Measurements from ENCODE around the gene EXOSC3.
A peak's percentile ranks its signal among the peaks of the same experiment; 100 is the strongest.

Gene EXOSC3

DNA sequence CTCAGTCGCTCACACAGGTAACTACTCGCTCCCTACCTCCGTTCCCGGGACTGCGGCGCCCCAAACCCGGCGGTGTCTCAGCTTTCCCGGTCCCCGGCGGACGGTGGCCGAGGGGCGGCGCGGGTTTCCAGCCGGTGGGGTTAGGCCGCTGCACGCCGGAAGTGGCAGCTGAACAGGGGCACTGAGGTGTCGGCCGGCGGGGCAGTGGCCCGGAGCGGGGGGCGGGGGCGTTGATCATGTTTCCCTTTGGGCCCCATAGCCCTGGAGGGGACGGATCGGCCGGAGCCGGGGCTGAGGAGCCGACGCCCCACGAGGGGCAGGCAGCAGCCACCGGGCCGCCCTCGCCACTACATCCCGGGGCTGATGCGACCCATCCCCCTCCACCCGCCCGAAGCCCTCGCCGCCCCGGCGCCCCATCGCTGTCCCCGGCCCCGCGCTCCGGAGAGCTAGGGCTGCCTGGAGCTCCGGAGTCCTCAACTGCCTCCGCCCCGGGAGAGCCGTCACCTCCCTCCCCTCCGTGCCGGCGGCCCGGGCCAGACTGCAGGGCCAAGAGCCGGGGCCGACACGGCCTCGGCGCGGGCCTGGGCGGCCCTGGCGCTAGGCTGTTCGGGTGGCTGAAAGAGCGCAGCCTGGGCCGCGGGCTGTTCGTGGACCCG is 15.9 kb upstream of the EXOSC3 start, which contains the start of gene DCAF10:
Gene DCAF10 (plus strand): TSS at position 167 of the 656 bp plus-strand sequence. CDS start 70 bp downstream, at position 237.
- ChIA-PET CTCF (no interaction called here), POLR2A (interaction anchor here (0.7 to 3.6 kb wide), 11 partner anchors 11 to 819 kb away, joined by 3 to 44 read pairs (median 4); partner anchors contain the start of genes ANKRD18A, EXOSC3, POLR1E and SLC25A51)
- H3K4me1 ChIP-seq (ENCODE audit: control insufficient read depth, insufficient read depth, low read length): no peaks in the 10 kb centered on the region
- peak within 1 kb of the TSS; percentile 76 for H3K27ac ChIP-seq (ENCODE audit: extremely low read depth, low read depth, low read length)
- H3K9me3 ChIP-seq (ENCODE audit: control insufficient read depth, insufficient read depth, low read depth, low read length): no peaks in the 10 kb centered on the region
- H3K4me3 ChIP-seq (ENCODE audit: low read depth, low read length): peak within 1 kb of the TSS; percentile 55
- peaks cover 0 to 4% of the 10 kb centered on the region in 2 experiments; a peak in 1 of 3 replicates for H3K36me3 ChIP-seq (ENCODE audit: control insufficient read depth in 2 of 2, insufficient read depth in 1 of 2, low read length in 2 of 2)
- TF ChIP-seq, protein P1, sequence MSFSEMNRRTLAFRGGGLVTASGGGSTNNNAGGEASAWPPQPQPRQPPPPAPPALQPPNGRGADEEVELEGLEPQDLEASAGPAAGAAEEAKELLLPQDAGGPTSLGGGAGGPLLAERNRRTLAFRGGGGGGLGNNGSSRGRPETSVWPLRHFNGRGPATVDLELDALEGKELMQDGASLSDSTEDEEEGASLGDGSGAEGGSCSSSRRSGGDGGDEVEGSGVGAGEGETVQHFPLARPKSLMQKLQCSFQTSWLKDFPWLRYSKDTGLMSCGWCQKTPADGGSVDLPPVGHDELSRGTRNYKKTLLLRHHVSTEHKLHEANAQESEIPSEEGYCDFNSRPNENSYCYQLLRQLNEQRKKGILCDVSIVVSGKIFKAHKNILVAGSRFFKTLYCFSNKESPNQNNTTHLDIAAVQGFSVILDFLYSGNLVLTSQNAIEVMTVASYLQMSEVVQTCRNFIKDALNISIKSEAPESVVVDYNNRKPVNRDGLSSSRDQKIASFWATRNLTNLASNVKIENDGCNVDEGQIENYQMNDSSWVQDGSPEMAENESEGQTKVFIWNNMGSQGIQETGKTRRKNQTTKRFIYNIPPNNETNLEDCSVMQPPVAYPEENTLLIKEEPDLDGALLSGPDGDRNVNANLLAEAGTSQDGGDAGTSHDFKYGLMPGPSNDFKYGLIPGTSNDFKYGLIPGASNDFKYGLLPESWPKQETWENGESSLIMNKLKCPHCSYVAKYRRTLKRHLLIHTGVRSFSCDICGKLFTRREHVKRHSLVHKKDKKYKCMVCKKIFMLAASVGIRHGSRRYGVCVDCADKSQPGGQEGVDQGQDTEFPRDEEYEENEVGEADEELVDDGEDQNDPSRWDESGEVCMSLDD (tag by site-specific recombination; IDR thresholded peaks at IDR 0.05): peak; percentile 98
- TF ChIP-seq ZFP37 (tag by site-specific recombination; IDR thresholded peaks at IDR 0.05) (peak; percentile 99), ZNF549 (tag by site-specific recombination; IDR thresholded peaks at IDR 0.05) (no peak), OSR2 (tag by site-specific recombination; IDR thresholded peaks at IDR 0.05) (peak; percentile 55; the same call in 1 of the 2 replicates), ZFHX2 (tag by site-specific recombination; conservative IDR thresholded peaks at IDR 0.05) (peak; percentile 58), ZNF341 (tag by site-specific recombination; IDR thresholded peaks at IDR 0.05; ENCODE audit: low read depth) (peak; percentile 56), ZNF664 (tag by site-specific recombination; IDR thresholded peaks at IDR 0.05) (peak; percentile 36; the same call in 1 of the 2 replicates), FEZF1 (tag by site-specific recombination; IDR thresholded peaks at IDR 0.05) (peak; percentile 33), HOXA7 (CRISPR knock-in tag; IDR thresholded peaks at IDR 0.05; ENCODE audit: borderline replicate concordance) (no peak), ZNF530 (tag by site-specific recombination; IDR thresholded peaks at IDR 0.05; ENCODE audit: low read depth) (no peak), ZNF514 (tag by site-specific recombination; IDR thresholded peaks at IDR 0.05) (no peak), ZNF426 (tag by site-specific recombination; IDR thresholded peaks at IDR 0.05) (no peak), ZNF138 (tag by site-specific recombination; IDR thresholded peaks at IDR 0.05; ENCODE audit: borderline replicate concordance) (no peak), ZNF133 (tag by site-specific recombination; IDR thresholded peaks at IDR 0.05) (0 out of 2 replicates have a peak, but pooled peaks have one; percentile 8), ZNF658 (tag by site-specific recombination; IDR thresholded peaks at IDR 0.05) (no peak), EGR2 (tag by site-specific recombination; IDR thresholded peaks at IDR 0.05; ENCODE audit: low read depth) (peak; percentile 57), ZNF223 (tag by site-specific recombination; IDR thresholded peaks at IDR 0.05) (no peak), ZNF473 (tag by site-specific recombination; IDR thresholded peaks at IDR 0.05) (no peak), OVOL3 (tag by site-specific recombination; IDR thresholded peaks at IDR 0.05) (peak; percentile 84), REPIN1 (tag by site-specific recombination; IDR thresholded peaks at IDR 0.05; ENCODE audit: low read depth) (peak; percentile 77; the same call in 1 of the 2 replicates), SP3 (tag by site-specific recombination; IDR thresholded peaks at IDR 0.05) (peak; percentile 81), KLF16 (tag by site-specific recombination; IDR thresholded peaks at IDR 0.05) (peak; percentile 99), ZNF510 (tag by site-specific recombination; IDR thresholded peaks at IDR 0.05; ENCODE audit: insufficient replicate concordance) (no peak), ZNF747 (tag by site-specific recombination; IDR thresholded peaks at IDR 0.05) (no peak)
- TF ChIP-seq, protein P2, sequence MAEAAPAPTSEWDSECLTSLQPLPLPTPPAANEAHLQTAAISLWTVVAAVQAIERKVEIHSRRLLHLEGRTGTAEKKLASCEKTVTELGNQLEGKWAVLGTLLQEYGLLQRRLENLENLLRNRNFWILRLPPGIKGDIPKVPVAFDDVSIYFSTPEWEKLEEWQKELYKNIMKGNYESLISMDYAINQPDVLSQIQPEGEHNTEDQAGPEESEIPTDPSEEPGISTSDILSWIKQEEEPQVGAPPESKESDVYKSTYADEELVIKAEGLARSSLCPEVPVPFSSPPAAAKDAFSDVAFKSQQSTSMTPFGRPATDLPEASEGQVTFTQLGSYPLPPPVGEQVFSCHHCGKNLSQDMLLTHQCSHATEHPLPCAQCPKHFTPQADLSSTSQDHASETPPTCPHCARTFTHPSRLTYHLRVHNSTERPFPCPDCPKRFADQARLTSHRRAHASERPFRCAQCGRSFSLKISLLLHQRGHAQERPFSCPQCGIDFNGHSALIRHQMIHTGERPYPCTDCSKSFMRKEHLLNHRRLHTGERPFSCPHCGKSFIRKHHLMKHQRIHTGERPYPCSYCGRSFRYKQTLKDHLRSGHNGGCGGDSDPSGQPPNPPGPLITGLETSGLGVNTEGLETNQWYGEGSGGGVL (tag by site-specific recombination; IDR thresholded peaks at IDR 0.05): no peak; the same call in 1 of the 2 replicates
- TF ChIP-seq, protein P3, sequence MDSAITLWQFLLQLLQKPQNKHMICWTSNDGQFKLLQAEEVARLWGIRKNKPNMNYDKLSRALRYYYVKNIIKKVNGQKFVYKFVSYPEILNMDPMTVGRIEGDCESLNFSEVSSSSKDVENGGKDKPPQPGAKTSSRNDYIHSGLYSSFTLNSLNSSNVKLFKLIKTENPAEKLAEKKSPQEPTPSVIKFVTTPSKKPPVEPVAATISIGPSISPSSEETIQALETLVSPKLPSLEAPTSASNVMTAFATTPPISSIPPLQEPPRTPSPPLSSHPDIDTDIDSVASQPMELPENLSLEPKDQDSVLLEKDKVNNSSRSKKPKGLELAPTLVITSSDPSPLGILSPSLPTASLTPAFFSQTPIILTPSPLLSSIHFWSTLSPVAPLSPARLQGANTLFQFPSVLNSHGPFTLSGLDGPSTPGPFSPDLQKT (IDR thresholded peaks at IDR 0.05; ENCODE audit: borderline replicate concordance, low read depth, low read length): no peak
- TF ChIP-seq, protein P4, sequence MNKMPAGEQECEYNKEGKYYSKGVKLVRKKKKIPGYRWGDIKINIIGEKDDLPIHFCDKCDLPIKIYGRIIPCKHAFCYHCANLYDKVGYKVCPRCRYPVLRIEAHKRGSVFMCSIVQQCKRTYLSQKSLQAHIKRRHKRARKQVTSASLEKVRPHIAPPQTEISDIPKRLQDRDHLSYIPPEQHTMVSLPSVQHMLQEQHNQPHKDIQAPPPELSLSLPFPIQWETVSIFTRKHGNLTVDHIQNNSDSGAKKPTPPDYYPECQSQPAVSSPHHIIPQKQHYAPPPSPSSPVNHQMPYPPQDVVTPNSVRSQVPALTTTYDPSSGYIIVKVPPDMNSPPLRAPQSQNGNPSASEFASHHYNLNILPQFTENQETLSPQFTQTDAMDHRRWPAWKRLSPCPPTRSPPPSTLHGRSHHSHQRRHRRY (tag by site-specific recombination; IDR thresholded peaks at IDR 0.05): peak; percentile 49; the same call in 1 of the 2 replicates
- TF ChIP-seq, protein P5, sequence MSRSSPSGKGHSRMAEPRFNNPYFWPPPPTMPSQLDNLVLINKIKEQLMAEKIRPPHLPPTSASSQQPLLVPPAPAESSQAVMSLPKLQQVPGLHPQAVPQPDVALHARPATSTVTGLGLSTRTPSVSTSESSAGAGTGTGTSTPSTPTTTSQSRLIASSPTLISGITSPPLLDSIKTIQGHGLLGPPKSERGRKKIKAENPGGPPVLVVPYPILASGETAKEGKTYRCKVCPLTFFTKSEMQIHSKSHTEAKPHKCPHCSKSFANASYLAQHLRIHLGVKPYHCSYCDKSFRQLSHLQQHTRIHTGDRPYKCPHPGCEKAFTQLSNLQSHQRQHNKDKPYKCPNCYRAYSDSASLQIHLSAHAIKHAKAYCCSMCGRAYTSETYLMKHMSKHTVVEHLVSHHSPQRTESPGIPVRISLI (tag by site-specific recombination; IDR thresholded peaks at IDR 0.05): peak; percentile 80
- TF ChIP-seq, protein P6, sequence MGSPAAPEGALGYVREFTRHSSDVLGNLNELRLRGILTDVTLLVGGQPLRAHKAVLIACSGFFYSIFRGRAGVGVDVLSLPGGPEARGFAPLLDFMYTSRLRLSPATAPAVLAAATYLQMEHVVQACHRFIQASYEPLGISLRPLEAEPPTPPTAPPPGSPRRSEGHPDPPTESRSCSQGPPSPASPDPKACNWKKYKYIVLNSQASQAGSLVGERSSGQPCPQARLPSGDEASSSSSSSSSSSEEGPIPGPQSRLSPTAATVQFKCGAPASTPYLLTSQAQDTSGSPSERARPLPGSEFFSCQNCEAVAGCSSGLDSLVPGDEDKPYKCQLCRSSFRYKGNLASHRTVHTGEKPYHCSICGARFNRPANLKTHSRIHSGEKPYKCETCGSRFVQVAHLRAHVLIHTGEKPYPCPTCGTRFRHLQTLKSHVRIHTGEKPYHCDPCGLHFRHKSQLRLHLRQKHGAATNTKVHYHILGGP (tag by site-specific recombination; IDR thresholded peaks at IDR 0.05): peak; percentile 32; the same call in 1 of the 2 replicates

Data from HEK293 (cell line).